Prostate gland (tissue), 2 donors: ENCODE data around the gene CABP4. TPM values are rescaled to one million over a fixed set of nuclear protein-coding genes. Genes with fewer than 3 reads are reported as not detected.

Source experiments
- DNase-seq: peaks from one replicate; pipeline ENCODE4 v3.0.0-alpha.2; 2019; ENCODE audit warnings: low spot score
- H3K27ac ChIP-seq, 2 donors: fragments of 200-600 bp; sonication (generic); 2 replicates each; pipeline ENCODE4 v1.5.1; 2017 to 2019
- H3K27me3 ChIP-seq: fragments of 200-600 bp; sonication (generic); replicated peaks from 2 replicates; pipeline ENCODE4 v1.5.1; 2019; ENCODE audit not compliant: insufficient read depth
- H3K36me3 ChIP-seq, 2 donors: fragments of 200-600 bp; sonication (generic); 1 replicate in 1 of 2; 2 replicates in 1 of 2; pipeline versions ENCODE4 v1.5.1 to v1.8.1; 2017 to 2019
- H3K4me1 ChIP-seq: fragments of 200-600 bp; sonication (generic); replicated peaks from 2 replicates; pipeline ENCODE4 v1.5.1; 2019
- H3K4me3 ChIP-seq, 2 donors: fragments of 200-600 bp; sonication (generic); 2 replicates each; pipeline ENCODE4 v1.5.1; 2017 to 2019
- H3K9me3 ChIP-seq: fragments of 200-600 bp; sonication (generic); 2 replicates; pipeline ENCODE4 v1.5.1; 2017
- POLR2A ChIP-seq: fragments of 450-650 bp; IDR thresholded peaks from one replicate; pipeline ENCODE4 v1.6.1; 2016; ENCODE audit warnings: antibody characterized with exemption, mild to moderate bottlenecking
- POLR2AphosphoS5 ChIP-seq: sonication (generic); formaldehyde crosslinking; IDR thresholded peaks from one replicate; pipeline ENCODE4 v1.6.1; 2017; ENCODE audit warnings: antibody characterized with exemption
- WGBS: methylation state at CpG from one replicate; pipeline ENCODE4 v1.1.5; 2018; 5-methylcytosine and 5-hydroxymethylcytosine counted together
- intact Hi-C: fragments of 100-400 bp; cut with DNase I; formaldehyde crosslinking; loops from one replicate; pipeline ENCODE4 v1.14.2; 2022
- total RNA-seq, 2 donors: library from RNA; depleted of rRNA; stranded (reverse); fragments of >200 nt; gene quantifications; one replicate each; pipeline ENCODE4 v1.1.0, GENCODE V29; 2016
- TF ChIP-seq, protein P1 (sequence below), 4 experiments: fragments of 200-600 bp in 2 of 4; fragments of 450-650 bp in 2 of 4; sonication (generic) in 2 of 4; IDR thresholded peaks; 1 replicate in 3 of 4; 2 replicates in 1 of 4; pipeline ENCODE4 v1.5.1; 2016 to 2019; ENCODE audit warnings: antibody characterized with exemption in 4 of 4, mild to moderate bottlenecking in 2 of 4, moderate library complexity in 2 of 4

The CABP4 gene
- total RNA-seq, 2 donors from 2014 or later: 4.3 to 6.1 TPM

DNA sequence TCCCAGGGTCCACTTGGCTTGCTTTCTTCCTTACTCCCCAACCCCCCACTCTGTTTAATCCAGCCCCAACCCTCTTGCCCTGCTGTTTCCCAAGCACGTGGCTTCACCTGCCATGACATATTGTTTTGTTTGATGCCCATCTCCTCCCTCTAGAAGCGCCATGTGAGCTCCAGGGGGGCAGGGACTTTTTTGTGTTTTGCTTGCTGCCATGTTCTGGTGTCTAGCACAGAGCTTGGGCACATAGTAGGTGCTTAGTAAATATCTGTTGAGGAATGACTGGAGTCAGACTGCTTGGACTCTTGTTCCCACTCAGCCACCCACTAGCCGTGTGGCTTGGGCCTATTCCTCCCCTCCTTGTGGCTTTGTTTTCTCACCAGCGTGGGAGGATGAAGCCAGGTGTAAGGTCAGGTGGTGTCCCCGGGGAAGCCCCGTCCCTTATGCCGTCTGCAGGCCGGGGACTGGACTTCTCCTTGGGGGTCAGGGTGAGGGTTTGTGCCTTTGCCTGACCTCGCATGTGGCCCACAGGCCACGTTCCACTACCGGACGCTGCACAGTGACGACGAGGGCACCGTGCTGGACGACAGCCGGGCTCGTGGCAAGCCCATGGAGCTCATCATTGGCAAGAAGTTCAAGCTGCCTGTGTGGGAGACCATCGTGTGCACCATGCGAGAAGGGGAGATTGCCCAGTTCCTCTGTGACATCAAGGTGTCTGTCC, 31.5 kb downstream of the CABP4 start:
- no peak overlapping the region for H3K4me3 ChIP-seq
- H3K27me3 ChIP-seq: no peaks in the 10 kb centered on the region
- H3K27ac ChIP-seq: no peak overlapping the region
- TF ChIP-seq POLR2AphosphoS5 (no peak), POLR2A (no peak)
- TF ChIP-seq, protein P1, sequence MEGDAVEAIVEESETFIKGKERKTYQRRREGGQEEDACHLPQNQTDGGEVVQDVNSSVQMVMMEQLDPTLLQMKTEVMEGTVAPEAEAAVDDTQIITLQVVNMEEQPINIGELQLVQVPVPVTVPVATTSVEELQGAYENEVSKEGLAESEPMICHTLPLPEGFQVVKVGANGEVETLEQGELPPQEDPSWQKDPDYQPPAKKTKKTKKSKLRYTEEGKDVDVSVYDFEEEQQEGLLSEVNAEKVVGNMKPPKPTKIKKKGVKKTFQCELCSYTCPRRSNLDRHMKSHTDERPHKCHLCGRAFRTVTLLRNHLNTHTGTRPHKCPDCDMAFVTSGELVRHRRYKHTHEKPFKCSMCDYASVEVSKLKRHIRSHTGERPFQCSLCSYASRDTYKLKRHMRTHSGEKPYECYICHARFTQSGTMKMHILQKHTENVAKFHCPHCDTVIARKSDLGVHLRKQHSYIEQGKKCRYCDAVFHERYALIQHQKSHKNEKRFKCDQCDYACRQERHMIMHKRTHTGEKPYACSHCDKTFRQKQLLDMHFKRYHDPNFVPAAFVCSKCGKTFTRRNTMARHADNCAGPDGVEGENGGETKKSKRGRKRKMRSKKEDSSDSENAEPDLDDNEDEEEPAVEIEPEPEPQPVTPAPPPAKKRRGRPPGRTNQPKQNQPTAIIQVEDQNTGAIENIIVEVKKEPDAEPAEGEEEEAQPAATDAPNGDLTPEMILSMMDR (IDR thresholded peaks at IDR 0.05): no peak
- no peaks in the 10 kb centered on the region for H3K36me3 ChIP-seq
- intact Hi-C loops: no loop called here
- DNase-seq: no peak
- H3K9me3 ChIP-seq: no peaks in the 10 kb centered on the region
- WGBS: 87% methylated on average over 20 of the region's 20 CpGs
- peaks cover 6% of the 10 kb centered on the region for H3K4me1 ChIP-seq

DNA sequence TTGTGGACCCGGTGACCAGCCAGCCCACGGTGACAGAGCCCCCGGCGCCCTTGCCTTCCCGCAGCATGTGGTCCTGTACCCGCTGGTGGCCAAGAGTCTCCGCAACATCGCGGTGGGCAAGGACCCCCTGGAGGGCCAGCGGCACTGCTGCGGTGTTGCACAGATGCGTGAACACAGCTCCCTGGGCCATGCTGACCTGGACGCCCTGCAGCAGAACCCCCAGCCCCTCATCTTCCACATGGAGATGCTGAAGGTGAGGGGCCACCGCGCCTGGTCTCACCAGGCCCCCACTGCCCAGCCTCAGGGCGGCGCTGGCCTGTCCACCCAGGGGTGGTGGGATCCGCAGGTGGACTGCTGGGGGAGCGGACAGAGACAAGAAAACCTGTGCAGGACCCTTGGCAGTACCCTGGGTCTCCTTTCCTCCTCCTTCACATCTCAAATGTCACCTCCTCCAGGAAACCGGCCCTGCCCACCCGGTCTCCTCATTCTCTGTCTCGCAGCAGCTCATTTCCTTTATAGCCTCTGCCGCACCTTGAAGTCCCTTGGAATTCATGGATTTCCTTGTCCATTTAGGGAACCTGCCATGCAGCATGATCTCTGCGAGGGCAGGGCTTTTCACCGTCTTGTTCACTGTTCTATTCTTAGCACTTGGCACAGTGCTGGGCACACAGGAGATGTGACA, 34.2 kb downstream of the CABP4 start:
- intact Hi-C loops: no loop called here
- Histone ChIP-seq H3K4me3 (no peak overlapping the region), H3K36me3 (no peaks in the 10 kb centered on the region), H3K27me3 (no peaks in the 10 kb centered on the region), H3K9me3 (no peaks in the 10 kb centered on the region), H3K4me1 (no peaks in the 10 kb centered on the region), H3K27ac (no peak overlapping the region)
- TF ChIP-seq, protein P1 (IDR thresholded peaks at IDR 0.05): no peak
- TF ChIP-seq POLR2A (no peak), POLR2AphosphoS5 (no peak)
- DNase-seq: no peak
- WGBS: 64% methylated on average over 14 of the region's 25 CpGs

DNA sequence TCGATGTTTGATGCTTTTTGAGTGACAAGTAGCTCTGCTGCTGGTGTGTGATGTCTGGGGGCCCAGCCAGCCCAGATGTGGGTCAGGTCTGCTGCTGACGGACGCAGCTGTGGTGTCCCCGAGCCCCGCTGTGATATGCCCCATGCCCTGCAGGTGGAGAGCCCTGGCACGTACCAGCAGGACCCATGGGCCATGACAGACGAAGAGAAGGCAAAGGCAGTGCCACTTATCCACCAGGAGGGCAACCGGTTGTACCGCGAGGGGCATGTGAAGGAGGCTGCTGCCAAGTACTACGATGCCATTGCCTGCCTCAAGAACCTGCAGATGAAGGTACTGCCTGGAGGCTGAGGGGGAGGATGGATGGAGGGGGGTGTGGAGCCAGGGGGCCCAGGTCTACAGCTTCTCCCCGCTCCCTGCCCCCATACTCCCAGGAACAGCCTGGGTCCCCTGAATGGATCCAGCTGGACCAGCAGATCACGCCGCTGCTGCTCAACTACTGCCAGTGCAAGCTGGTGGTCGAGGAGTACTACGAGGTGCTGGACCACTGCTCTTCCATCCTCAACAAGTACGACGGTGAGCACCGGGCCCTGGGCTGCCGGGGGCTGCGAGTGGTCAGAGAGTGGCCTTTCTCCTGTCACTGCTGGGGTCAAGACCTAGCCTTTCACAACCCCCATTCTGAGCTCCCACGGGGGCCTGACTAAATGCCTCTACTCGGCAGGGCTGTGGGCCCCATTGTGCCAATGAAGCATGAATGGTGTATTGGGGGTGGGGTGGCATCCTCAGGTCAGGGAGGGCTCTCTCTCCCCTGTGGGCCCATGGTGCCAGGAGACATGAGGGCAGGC, 35.0 kb downstream of the CABP4 start:
- DNase-seq: no peak
- TF ChIP-seq POLR2A (no peak), POLR2AphosphoS5 (no peak)
- TF ChIP-seq, protein P1 (IDR thresholded peaks at IDR 0.05): no peak
- H3K4me3 ChIP-seq: no peak overlapping the region

DNA sequence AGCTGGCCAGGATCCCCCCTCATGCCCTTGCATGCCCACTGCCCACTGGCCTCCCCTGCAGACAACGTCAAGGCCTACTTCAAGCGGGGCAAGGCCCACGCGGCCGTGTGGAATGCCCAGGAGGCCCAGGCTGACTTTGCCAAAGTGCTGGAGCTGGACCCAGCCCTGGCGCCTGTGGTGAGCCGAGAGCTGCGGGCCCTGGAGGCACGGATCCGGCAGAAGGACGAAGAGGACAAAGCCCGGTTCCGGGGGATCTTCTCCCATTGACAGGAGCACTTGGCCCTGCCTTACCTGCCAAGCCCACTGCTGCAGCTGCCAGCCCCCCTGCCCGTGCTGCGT, 35.5 kb downstream of the CABP4 start:
- Histone ChIP-seq H3K4me1 (no peaks in the 10 kb centered on the region), H3K4me3 (no peak overlapping the region), H3K36me3 (no peaks in the 10 kb centered on the region), H3K27ac (no peak overlapping the region), H3K9me3 (no peaks in the 10 kb centered on the region), H3K27me3 (no peaks in the 10 kb centered on the region)
- WGBS: 58% methylated on average over 15 of the region's 15 CpGs
- TF ChIP-seq POLR2AphosphoS5 (no peak), POLR2A (no peak)
- TF ChIP-seq, protein P1 (IDR thresholded peaks at IDR 0.05): no peak
- intact Hi-C loops: no loop called here
- DNase-seq: no peak

More for the DNA sequence above, 35.0 kb downstream of the CABP4 start:
- Histone ChIP-seq H3K27ac (no peak overlapping the region), H3K9me3 (no peaks in the 10 kb centered on the region), H3K36me3 (no peaks in the 10 kb centered on the region), H3K4me1 (no peaks in the 10 kb centered on the region), H3K27me3 (no peaks in the 10 kb centered on the region)
- intact Hi-C loops: no loop called here
- 88% methylated on average over 22 of the region's 23 CpGs for WGBS
